GM12865 (cell line): Measurements from ENCODE around the gene ATP13A3.

Experiments used
- DNase-seq: peaks from one replicate; pipeline ENCODE4 v3.0.0; 2010; ENCODE audit warnings: low read depth
- H3K4me3 ChIP-seq: 2 replicates; pipeline ENCODE4 v1.5.1; 2011; ENCODE audit warnings: mild to moderate bottlenecking, low read depth, low read length, control low read depth
- CTCF ChIP-seq: IDR thresholded peaks from 2 replicates; pipeline ENCODE4 v1.5.1; 2011; ENCODE audit warnings: low read length, control low read depth, low read depth, inconsistent platforms; ENCODE audit not compliant: insufficient read depth; ENCODE audit errors: missing control alignments

The ATP13A3 gene

GRCh38 chr3:194377708-194378107 lies 109.1 kb downstream of the ATP13A3 start:
- DNase-seq = no peak
- H3K4me3 ChIP-seq = no peak overlapping the region
- TF ChIP-seq CTCF = no peak

- no peak for DNase-seq
- H3K4me3 ChIP-seq = no peak overlapping the region
- TF ChIP-seq CTCF = no peak
These were observed 110.6 kb downstream of the ATP13A3 start for GRCh38 chr3:194376241-194376560.

GRCh38 chr3:194375473-194376240 lies 111.1 kb downstream of the ATP13A3 start:
- no peak for DNase-seq
- no peak for TF ChIP-seq CTCF
- no peak overlapping the region for H3K4me3 ChIP-seq

- TF ChIP-seq CTCF = no peak
- no peak for DNase-seq
- no peak overlapping the region for H3K4me3 ChIP-seq
These were observed 111.9 kb downstream of the ATP13A3 start for GRCh38 chr3:194374935-194375334.

- no peak for TF ChIP-seq CTCF
- H3K4me3 ChIP-seq = no peak overlapping the region
- no peak for DNase-seq
These were observed 112.9 kb downstream of the ATP13A3 start for GRCh38 chr3:194373899-194374298.

- no peak overlapping the region for H3K4me3 ChIP-seq
- TF ChIP-seq CTCF = no peak
- no peak for DNase-seq
These were observed 113.8 kb downstream of the ATP13A3 start for GRCh38 chr3:194373028-194373427.

GRCh38 chr3:194370753-194371152 lies 116.0 kb downstream of the ATP13A3 start:
- TF ChIP-seq CTCF = no peak
- H3K4me3 ChIP-seq = no peak overlapping the region
- DNase-seq = no peak
